HepG2 (cell line): ENCODE measurements around the gene SMURF2. TPM values are rescaled to one million over a fixed set of nuclear protein-coding genes. Genes with fewer than 3 reads are reported as not detected.

Experiments
- AKNA ChIP-seq: sonication (generic); formaldehyde crosslinking; IDR thresholded peaks from 2 replicates; pipeline ENCODE4 v1.4.0; 2020; ENCODE audit warnings: missing genetic modification reagents, borderline replicate concordance
- ATF7 ChIP-seq, 2 experiments: fragments of 450-650 bp in 1 of 2; sonication (generic) in 1 of 2; formaldehyde crosslinking in 1 of 2; IDR thresholded peaks; 2 replicates each; pipeline versions ENCODE4 v1.4.0 to v1.6.1; 2016 to 2020; ENCODE audit warnings: antibody characterized with exemption in 1 of 2, mild to moderate bottlenecking in 1 of 2, missing genetic modification reagents in 1 of 2
- ESRRA ChIP-seq: sonication (generic); formaldehyde crosslinking; IDR thresholded peaks from 2 replicates; pipeline ENCODE4 v1.5.1; 2020; ENCODE audit warnings: mild to moderate bottlenecking, low read depth, missing genetic modification reagents
- MNT ChIP-seq: fragments of 450-650 bp; IDR thresholded peaks from 2 replicates; pipeline ENCODE4 v1.6.1; 2016
- MTF1 ChIP-seq: sonication (generic); formaldehyde crosslinking; IDR thresholded peaks from 2 replicates; pipeline ENCODE4 v1.5.0; 2020; ENCODE audit warnings: missing genetic modification reagents
- NFYB ChIP-seq: sonication (generic); formaldehyde crosslinking; IDR thresholded peaks from 2 replicates; pipeline ENCODE4 v1.4.0; 2020; ENCODE audit warnings: missing genetic modification reagents
- RAD51 ChIP-seq: fragments of 450-650 bp; IDR thresholded peaks from 2 replicates; pipeline ENCODE4 v1.6.1; 2016; ENCODE audit warnings: borderline replicate concordance
- REPIN1 ChIP-seq: sonication (generic); formaldehyde crosslinking; IDR thresholded peaks from 2 replicates; pipeline ENCODE4 v1.8.0; 2022; ENCODE audit warnings: missing genetic modification reagents, low read depth, mild to moderate bottlenecking, borderline replicate concordance
- ZFP37 ChIP-seq: sonication (generic); formaldehyde crosslinking; IDR thresholded peaks from 2 replicates; pipeline ENCODE4 v1.4.0; 2020; ENCODE audit warnings: missing genetic modification reagents, borderline replicate concordance
- ZFP41 ChIP-seq: sonication (generic); formaldehyde crosslinking; IDR thresholded peaks from 2 replicates; pipeline ENCODE4 v1.4.0; 2020; ENCODE audit warnings: mild to moderate bottlenecking, missing genetic modification reagents, borderline replicate concordance
- ZKSCAN8 ChIP-seq: IDR thresholded peaks from 2 replicates; pipeline ENCODE4 v1.6.1; 2016; ENCODE audit warnings: borderline replicate concordance, missing genetic modification reagents, missing compliant biosample characterization
- ZNF326 ChIP-seq: sonication (generic); formaldehyde crosslinking; IDR thresholded peaks from 2 replicates; pipeline ENCODE4 v1.4.0; 2020; ENCODE audit warnings: missing genetic modification reagents, borderline replicate concordance
- ZNF563 ChIP-seq: sonication (generic); formaldehyde crosslinking; IDR thresholded peaks from 2 replicates; pipeline ENCODE4 v1.8.0; 2022; ENCODE audit warnings: mild to moderate bottlenecking, moderate library complexity, missing genetic modification reagents
- ZNF749 ChIP-seq: sonication (generic); formaldehyde crosslinking; IDR thresholded peaks from 2 replicates; pipeline ENCODE4 v1.8.0; 2022; ENCODE audit warnings: mild to moderate bottlenecking, missing genetic modification reagents, moderate library complexity, borderline replicate concordance
- ZSCAN12 ChIP-seq: sonication (generic); formaldehyde crosslinking; IDR thresholded peaks from 2 replicates; pipeline ENCODE4 v1.9.0; 2021; ENCODE audit warnings: mild to moderate bottlenecking, missing genetic modification reagents
- polyA plus RNA-seq, 8 experiments: library from polyadenylated mRNA; depleted of rRNA in 3 of 8; stranded (reverse) in 7 of 8; unstranded in 1 of 8; fragments of >200 nt; fragmentation: Illumina TruSeq in 4 of 8; extraction: Trizol in 4 of 8; gene quantifications; 2 replicates each; pipeline versions ENCODE4 v1.2.1 to v1.2.3, GENCODE V29; 2011 to 2016; ENCODE audit warnings: low read depth in 4 of 8, missing spikeins in 1 of 8, mixed read lengths in 1 of 8; ENCODE audit not compliant: insufficient read depth in 1 of 8
- total RNA-seq, 5 experiments: library from RNA; depleted of rRNA; stranded (reverse); fragments of >200 nt; fragmentation: Illumina TruSeq; extraction: Trizol; gene quantifications; 2 replicates each; pipeline ENCODE4 v1.2.3, GENCODE V29; 2016; ENCODE audit warnings: low read depth in 1 of 5
- TF ChIP-seq, protein P1 (sequence below): IDR thresholded peaks from 2 replicates; pipeline ENCODE4 v1.6.1; 2016; ENCODE audit warnings: control low read depth
- TF ChIP-seq, protein P2 (sequence below): sonication (generic); formaldehyde crosslinking; IDR thresholded peaks from 2 replicates; pipeline ENCODE4 v1.5.0; 2020; ENCODE audit warnings: missing genetic modification reagents
- TF ChIP-seq, protein P3 (sequence below): sonication (generic); formaldehyde crosslinking; IDR thresholded peaks from 2 replicates; pipeline ENCODE4 v1.4.0; 2020; ENCODE audit warnings: missing genetic modification reagents
- TF ChIP-seq, protein P4 (sequence below): sonication (generic); formaldehyde crosslinking; IDR thresholded peaks from 2 replicates; pipeline ENCODE4 v1.4.0; 2020; ENCODE audit warnings: mild to moderate bottlenecking, missing genetic modification reagents

Gene SMURF2
- total and polyA plus RNA-seq, 2 of the 13 experiments (the other 11 are each of a cell fraction or from before 2014, with no cell fraction given) = 14.9 to 24.3 TPM

DNA sequence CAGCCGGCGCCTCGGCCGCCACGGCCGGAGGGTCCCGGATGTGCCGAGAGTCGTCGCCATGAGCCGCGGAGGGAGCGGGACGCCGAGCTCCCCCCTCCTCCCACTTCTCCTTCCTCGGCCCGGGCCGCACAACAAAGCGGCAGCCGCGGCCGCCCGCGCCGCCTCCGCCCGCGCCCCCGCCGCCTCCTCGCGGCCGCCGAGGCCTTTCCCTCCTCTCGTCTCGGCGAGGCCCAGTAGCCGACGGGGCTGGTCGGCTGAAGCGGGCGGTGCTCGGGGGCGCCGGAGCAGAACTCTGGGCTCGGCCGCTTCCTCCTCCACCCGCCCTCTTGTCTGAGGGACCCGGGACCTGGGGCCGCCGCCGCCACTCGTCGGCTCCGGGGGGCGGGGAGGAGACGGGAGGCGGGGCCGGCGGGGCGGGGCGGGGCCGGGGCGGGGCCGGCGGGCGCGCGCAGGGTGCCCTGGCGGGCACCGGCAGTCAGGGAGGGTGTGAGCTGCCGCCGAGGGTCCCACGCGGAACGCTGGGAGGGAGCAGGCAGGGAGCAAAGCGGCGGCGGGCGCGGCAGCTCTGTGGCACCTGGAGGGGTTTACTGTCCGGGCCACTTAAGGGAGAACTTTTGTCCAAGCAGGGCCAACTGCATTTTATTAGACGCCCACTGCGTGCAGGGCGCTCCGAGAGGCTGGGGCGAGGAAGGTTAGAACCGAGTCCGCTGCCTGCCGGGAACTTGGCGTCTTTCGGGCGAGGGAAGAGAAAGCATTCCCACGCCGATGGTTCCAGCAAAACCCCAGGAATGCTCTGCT, at the start of gene SMURF2 (continued):
- TF ChIP-seq ZNF563 (CRISPR knock-in tag) (peak; percentile 67; the same call in 1 of the 2 replicates), NFYB (CRISPR knock-in tag) (no peak), ZKSCAN8 (peak; percentile 84; the same call in 1 of the 2 replicates), ATF7 (IDR thresholded peaks at IDR 0.05) (no peak), ATF7 (CRISPR knock-in tag; IDR thresholded peaks at IDR 0.05) (no peak), ZNF749 (CRISPR knock-in tag) (no peak), AKNA (CRISPR knock-in tag) (0 out of 2 replicates have a peak, but pooled peaks have one; percentile 33), MNT (no peak), ZFP41 (CRISPR knock-in tag) (no peak), RAD51 (no peak), ZFP37 (no peak), ZSCAN12 (no peak), REPIN1 (CRISPR knock-in tag) (no peak), ZNF326 (no peak), ESRRA (CRISPR knock-in tag) (no peak), MTF1 (CRISPR knock-in tag) (0 out of 2 replicates have a peak, but pooled peaks have one; percentile 69)
- TF ChIP-seq, protein P1, sequence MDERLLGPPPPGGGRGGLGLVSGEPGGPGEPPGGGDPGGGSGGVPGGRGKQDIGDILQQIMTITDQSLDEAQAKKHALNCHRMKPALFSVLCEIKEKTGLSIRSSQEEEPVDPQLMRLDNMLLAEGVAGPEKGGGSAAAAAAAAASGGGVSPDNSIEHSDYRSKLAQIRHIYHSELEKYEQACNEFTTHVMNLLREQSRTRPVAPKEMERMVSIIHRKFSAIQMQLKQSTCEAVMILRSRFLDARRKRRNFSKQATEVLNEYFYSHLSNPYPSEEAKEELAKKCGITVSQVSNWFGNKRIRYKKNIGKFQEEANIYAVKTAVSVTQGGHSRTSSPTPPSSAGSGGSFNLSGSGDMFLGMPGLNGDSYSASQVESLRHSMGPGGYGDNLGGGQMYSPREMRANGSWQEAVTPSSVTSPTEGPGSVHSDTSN (CRISPR knock-in tag) = no peak
- TF ChIP-seq, protein P2, sequence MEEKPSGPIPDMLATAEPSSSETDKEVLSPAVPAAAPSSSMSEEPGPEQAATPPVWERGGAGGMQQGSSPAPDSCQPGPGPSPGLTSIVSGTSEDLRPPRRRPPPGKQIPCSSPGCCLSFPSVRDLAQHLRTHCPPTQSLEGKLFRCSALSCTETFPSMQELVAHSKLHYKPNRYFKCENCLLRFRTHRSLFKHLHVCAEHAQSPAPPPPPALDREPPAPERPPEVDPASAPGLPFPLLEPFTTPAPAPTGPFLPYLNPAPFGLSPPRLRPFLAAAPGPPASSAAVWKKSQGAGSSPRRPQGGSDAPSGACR (CRISPR knock-in tag) = no peak
- TF ChIP-seq, protein P3, sequence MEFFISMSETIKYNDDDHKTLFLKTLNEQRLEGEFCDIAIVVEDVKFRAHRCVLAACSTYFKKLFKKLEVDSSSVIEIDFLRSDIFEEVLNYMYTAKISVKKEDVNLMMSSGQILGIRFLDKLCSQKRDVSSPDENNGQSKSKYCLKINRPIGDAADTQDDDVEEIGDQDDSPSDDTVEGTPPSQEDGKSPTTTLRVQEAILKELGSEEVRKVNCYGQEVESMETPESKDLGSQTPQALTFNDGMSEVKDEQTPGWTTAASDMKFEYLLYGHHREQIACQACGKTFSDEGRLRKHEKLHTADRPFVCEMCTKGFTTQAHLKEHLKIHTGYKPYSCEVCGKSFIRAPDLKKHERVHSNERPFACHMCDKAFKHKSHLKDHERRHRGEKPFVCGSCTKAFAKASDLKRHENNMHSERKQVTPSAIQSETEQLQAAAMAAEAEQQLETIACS (CRISPR knock-in tag) = peak; percentile 79
- TF ChIP-seq, protein P4, sequence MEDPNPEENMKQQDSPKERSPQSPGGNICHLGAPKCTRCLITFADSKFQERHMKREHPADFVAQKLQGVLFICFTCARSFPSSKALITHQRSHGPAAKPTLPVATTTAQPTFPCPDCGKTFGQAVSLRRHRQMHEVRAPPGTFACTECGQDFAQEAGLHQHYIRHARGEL (CRISPR knock-in tag) = no peak
